ENCODE results near the gene TXNRD2.

DNA sequence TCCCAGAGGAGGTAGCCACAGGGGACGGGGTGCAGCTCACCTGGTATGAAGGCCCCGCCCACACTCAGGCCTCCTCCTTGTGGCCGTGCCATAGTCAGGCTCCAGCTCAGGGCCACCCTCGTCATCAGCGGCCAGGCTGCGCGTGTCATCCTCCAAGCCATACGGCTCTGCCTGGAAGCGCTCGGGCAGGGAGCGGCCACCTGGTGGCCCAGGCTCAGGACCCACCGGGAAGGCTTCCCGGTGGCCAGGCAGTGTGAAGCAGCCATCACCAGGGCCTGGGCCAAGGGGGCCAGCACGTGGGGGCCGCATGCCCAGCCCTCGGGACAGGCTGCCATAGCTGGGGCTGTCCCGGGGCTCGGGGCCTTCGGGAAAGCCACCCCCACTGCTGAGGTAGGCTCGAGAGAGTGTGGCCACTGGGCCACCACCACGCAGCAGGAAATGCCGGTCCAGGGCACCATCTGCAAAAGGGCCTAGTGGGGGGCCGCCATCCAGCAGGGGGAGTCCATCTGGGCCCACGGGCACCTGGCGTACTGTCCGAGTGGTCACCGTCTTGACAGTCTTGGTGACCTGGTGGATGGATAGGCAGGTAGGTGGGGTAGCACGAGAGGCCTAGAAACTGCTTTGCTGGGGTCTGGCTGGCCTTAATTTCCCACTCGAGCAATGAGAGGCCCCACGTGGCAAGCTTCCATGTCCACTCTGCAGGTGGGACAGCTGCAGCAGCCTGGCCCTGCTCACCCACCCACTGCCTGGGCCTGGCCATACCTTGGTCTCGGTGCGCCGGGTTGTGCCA lies 39.7 kb upstream of the TXNRD2 start:
- TF ChIP-seq POLR2A (IDR thresholded peaks at IDR 0.05; ENCODE audit: low read depth, low read length) (no peak), SMC3 (IDR thresholded peaks at IDR 0.05; ENCODE audit: low read depth, low read length) (no peak), MXI1 (IDR thresholded peaks at IDR 0.05; ENCODE audit: borderline replicate concordance, low read depth, low read length) (no peak), CHD1 (IDR thresholded peaks at IDR 0.05; ENCODE audit: low read depth, low read length) (no peak), RAD21 (IDR thresholded peaks at IDR 0.05; ENCODE audit: low read length) (no peak), FOS (IDR thresholded peaks at IDR 0.05; ENCODE audit: low read depth, low read length) (no peak), MAZ (IDR thresholded peaks at IDR 0.05; ENCODE audit: borderline replicate concordance, low read depth, low read length) (no peak)
- TF ChIP-seq, protein P1, sequence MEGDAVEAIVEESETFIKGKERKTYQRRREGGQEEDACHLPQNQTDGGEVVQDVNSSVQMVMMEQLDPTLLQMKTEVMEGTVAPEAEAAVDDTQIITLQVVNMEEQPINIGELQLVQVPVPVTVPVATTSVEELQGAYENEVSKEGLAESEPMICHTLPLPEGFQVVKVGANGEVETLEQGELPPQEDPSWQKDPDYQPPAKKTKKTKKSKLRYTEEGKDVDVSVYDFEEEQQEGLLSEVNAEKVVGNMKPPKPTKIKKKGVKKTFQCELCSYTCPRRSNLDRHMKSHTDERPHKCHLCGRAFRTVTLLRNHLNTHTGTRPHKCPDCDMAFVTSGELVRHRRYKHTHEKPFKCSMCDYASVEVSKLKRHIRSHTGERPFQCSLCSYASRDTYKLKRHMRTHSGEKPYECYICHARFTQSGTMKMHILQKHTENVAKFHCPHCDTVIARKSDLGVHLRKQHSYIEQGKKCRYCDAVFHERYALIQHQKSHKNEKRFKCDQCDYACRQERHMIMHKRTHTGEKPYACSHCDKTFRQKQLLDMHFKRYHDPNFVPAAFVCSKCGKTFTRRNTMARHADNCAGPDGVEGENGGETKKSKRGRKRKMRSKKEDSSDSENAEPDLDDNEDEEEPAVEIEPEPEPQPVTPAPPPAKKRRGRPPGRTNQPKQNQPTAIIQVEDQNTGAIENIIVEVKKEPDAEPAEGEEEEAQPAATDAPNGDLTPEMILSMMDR (conservative IDR thresholded peaks at IDR 0.05; ENCODE audit: low read depth, low read length), result no peak
- TF ChIP-seq, protein P2, sequence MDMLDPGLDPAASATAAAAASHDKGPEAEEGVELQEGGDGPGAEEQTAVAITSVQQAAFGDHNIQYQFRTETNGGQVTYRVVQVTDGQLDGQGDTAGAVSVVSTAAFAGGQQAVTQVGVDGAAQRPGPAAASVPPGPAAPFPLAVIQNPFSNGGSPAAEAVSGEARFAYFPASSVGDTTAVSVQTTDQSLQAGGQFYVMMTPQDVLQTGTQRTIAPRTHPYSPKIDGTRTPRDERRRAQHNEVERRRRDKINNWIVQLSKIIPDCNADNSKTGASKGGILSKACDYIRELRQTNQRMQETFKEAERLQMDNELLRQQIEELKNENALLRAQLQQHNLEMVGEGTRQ (IDR thresholded peaks at IDR 0.05; ENCODE audit: low read depth, low read length), result no peak
- TF ChIP-seq, protein P3, sequence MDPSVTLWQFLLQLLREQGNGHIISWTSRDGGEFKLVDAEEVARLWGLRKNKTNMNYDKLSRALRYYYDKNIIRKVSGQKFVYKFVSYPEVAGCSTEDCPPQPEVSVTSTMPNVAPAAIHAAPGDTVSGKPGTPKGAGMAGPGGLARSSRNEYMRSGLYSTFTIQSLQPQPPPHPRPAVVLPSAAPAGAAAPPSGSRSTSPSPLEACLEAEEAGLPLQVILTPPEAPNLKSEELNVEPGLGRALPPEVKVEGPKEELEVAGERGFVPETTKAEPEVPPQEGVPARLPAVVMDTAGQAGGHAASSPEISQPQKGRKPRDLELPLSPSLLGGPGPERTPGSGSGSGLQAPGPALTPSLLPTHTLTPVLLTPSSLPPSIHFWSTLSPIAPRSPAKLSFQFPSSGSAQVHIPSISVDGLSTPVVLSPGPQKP (IDR thresholded peaks at IDR 0.05; ENCODE audit: borderline replicate concordance, low read depth, low read length), result no peak

All from IMR-90 (cell line).